ENCODE measurements around the gene DNAJC30. TPM values are rescaled to one million over a fixed set of nuclear protein-coding genes. Genes with fewer than 3 reads are reported as not detected.

Gene DNAJC30
- total RNA-seq, 1 experiment from 2014 or later: 8.5 TPM

DNA sequence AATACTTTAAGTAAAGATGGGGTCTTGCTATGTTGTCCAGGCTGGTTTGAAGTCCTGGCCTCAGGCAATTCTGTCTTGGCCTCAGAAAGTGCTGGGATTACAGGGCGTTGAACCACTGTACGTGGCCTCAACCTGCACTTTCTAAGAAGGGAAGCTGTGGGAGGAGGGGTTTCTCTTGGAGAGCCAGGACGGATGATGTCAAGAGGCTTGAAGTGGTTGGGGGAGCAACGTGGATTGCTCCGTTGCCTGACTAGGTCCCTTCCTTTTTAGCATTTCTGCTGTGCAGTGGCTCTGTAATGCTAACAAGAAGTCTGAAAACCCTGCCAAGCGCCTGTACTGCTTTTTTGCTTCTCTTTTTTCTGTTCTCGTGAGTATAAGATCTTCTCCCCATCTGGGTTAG lies 7.4 kb upstream of the DNAJC30 start:
- BruUV-seq (replicated peaks): no TSS peak
- no peak overlapping the region for H3K4me2 ChIP-seq (ENCODE audit: low read length)

DNA sequence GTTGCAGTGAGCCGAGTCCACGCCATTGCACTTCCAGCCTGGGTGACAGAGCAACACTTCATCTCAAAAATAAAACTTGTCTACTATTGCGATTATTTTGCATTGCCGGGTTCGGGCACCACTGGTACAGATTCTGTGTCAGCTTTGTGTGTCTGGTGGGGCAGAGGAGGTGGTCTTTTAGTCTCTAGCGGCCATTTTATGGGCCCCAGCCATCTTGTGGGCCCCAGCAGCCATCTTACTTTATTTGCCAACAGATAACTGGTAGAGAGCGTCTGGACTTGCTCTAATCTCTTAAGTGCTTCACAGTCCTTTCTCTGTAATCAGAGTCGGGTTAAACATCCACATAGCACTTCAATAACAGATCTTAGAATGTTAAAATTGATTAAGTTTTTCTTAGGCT lies 5.0 kb upstream of the DNAJC30 start:
- CTCF ChIA-PET: no interaction called here
- Histone ChIP-seq H3K9ac (ENCODE audit: low read length) (no peak overlapping the region), H2AFZ (ENCODE audit: low read depth, low read length, poor library complexity, severe bottlenecking) (no peak overlapping the region), H3K4me1 (ENCODE audit: control insufficient read depth in 1 of 2, insufficient read depth in 2 of 2, low read length in 2 of 2) (peaks cover 4 to 8% of the 10 kb centered on the region in 2 experiments; a peak in 2 of 4 replicates), H3K27me3 (ENCODE audit: insufficient read depth, low read length) (no peaks in the 10 kb centered on the region), H3K9me2 (ENCODE audit: insufficient read depth) (no peaks in the 10 kb centered on the region), H3K36me3 (ENCODE audit: control insufficient read depth in 1 of 2, insufficient read depth in 2 of 2, low read length in 2 of 2) (peaks cover 43 to 63% of the 10 kb centered on the region in 2 experiments), H3K27ac (ENCODE audit: low read depth, low read length) (no peak overlapping the region), H3K9me3 (ENCODE audit: control insufficient read depth in 1 of 2, insufficient read depth in 1 of 2, low read depth in 1 of 2, low read length in 2 of 2) (no peaks in the 10 kb centered on the region), H4K20me1 (ENCODE audit: insufficient read depth) (no peaks in the 10 kb centered on the region), H3K4me3 (replicated peaks in 1 of 2; ENCODE audit: low read depth in 1 of 2, low read length in 2 of 2) (no peak overlapping the region), H3K79me2 (ENCODE audit: insufficient read depth, low read length) (peaks cover 93% of the 10 kb centered on the region), H3K4me2 (ENCODE audit: low read length) (no peak overlapping the region)
- no peak for ATAC-seq
- RAD21 ChIA-PET (ENCODE audit: low non-redundant PET in 1 of 2, low total read pairs in 2 of 2, uncharacterized antibody in 2 of 2, unreplicated experiment in 2 of 2): no interaction called here
- no TSS peak for BruUV-seq (replicated peaks)
- POLR2A ChIA-PET: no interaction called here
- TF ChIP-seq, protein P1, sequence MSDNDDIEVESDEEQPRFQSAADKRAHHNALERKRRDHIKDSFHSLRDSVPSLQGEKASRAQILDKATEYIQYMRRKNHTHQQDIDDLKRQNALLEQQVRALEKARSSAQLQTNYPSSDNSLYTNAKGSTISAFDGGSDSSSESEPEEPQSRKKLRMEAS (IDR thresholded peaks at IDR 0.05): no peak
- TF ChIP-seq POLR2AphosphoS5 (IDR thresholded peaks at IDR 0.05; ENCODE audit: low read depth, low read length): no peak
- TF ChIP-seq SIN3A (IDR thresholded peaks at IDR 0.05; ENCODE audit: low read depth): no peak
- no peak for DNase-seq (ENCODE audit: low read depth, low spot score)
- intact Hi-C loops (cut with micrococcal nuclease): no loop called here

More for the DNA sequence above, 7.4 kb upstream of the DNAJC30 start:
- RAD21 ChIA-PET (ENCODE audit: low non-redundant PET in 1 of 2, low total read pairs in 2 of 2, uncharacterized antibody in 2 of 2, unreplicated experiment in 2 of 2): no interaction called here
- no peak overlapping the region for H3K27ac ChIP-seq (ENCODE audit: low read depth, low read length)
- H3K27me3 ChIP-seq (ENCODE audit: insufficient read depth, low read length): no peaks in the 10 kb centered on the region
- no peak for DNase-seq (ENCODE audit: low read depth, low spot score)
- no peaks in the 10 kb centered on the region for H4K20me1 ChIP-seq (ENCODE audit: insufficient read depth)
- H3K79me2 ChIP-seq (ENCODE audit: insufficient read depth, low read length): peaks cover 77% of the 10 kb centered on the region
- intact Hi-C loops (cut with micrococcal nuclease): no loop called here
- no peaks in the 10 kb centered on the region for H3K9me3 ChIP-seq (ENCODE audit: control insufficient read depth in 1 of 2, insufficient read depth in 1 of 2, low read depth in 1 of 2, low read length in 2 of 2)
- TF ChIP-seq ELF1 (IDR thresholded peaks at IDR 0.05; ENCODE audit: borderline replicate concordance, low read depth): no peak
- TF ChIP-seq SP1 (IDR thresholded peaks at IDR 0.05; ENCODE audit: low read depth): no peak
- no peak for TF ChIP-seq YY1 (IDR thresholded peaks at IDR 0.05; ENCODE audit: extremely low read depth, insufficient replicate concordance, low read depth, low read length)
- TF ChIP-seq FOSL1 (IDR thresholded peaks at IDR 0.05; ENCODE audit: low read depth): no peak
- TF ChIP-seq, protein P2, sequence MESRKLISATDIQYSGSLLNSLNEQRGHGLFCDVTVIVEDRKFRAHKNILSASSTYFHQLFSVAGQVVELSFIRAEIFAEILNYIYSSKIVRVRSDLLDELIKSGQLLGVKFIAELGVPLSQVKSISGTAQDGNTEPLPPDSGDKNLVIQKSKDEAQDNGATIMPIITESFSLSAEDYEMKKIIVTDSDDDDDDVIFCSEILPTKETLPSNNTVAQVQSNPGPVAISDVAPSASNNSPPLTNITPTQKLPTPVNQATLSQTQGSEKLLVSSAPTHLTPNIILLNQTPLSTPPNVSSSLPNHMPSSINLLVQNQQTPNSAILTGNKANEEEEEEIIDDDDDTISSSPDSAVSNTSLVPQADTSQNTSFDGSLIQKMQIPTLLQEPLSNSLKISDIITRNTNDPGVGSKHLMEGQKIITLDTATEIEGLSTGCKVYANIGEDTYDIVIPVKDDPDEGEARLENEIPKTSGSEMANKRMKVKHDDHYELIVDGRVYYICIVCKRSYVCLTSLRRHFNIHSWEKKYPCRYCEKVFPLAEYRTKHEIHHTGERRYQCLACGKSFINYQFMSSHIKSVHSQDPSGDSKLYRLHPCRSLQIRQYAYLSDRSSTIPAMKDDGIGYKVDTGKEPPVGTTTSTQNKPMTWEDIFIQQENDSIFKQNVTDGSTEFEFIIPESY (IDR thresholded peaks at IDR 0.05; ENCODE audit: extremely low read depth, insufficient replicate concordance, low read length): no peak
- TF ChIP-seq ZFX (IDR thresholded peaks at IDR 0.05): no peak
- no peak for TF ChIP-seq EGR1 (IDR thresholded peaks at IDR 0.05; ENCODE audit: low read depth)
- no peak for TF ChIP-seq EZH2 (IDR thresholded peaks at IDR 0.05)
- TF ChIP-seq CEBPB (IDR thresholded peaks at IDR 0.05; ENCODE audit: low read depth): no peak
- no peak for TF ChIP-seq CBX3 (IDR thresholded peaks at IDR 0.05; ENCODE audit: low read depth)
- ATAC-seq: no peak
- no peak overlapping the region for H3K4me3 ChIP-seq (replicated peaks in 1 of 2; ENCODE audit: low read depth in 1 of 2, low read length in 2 of 2)
- H3K4me1 ChIP-seq (ENCODE audit: control insufficient read depth in 1 of 2, insufficient read depth in 2 of 2, low read length in 2 of 2): no peaks in the 10 kb centered on the region
- H3K9me2 ChIP-seq (ENCODE audit: insufficient read depth): no peaks in the 10 kb centered on the region
- peaks cover 46 to 77% of the 10 kb centered on the region in 2 experiments for H3K36me3 ChIP-seq (ENCODE audit: control insufficient read depth in 1 of 2, insufficient read depth in 2 of 2, low read length in 2 of 2)
- POLR2A ChIA-PET: interaction anchor here (1.2 kb wide), 1 partner anchor 16 kb away, joined by 3 read pairs; no protein-coding TSS in a partner anchor
- no peak overlapping the region for H2AFZ ChIP-seq (ENCODE audit: low read depth, low read length, poor library complexity, severe bottlenecking)
- CTCF ChIA-PET: no interaction called here
- no peak overlapping the region for H3K9ac ChIP-seq (ENCODE audit: low read length)

All from HCT116 (cell line).